DMS153 treated with DMSO at 0.1 percent for 48 hours (cell line): ENCODE measurements around the gene TNFRSF25.
"Not testable (repeated sequence)": the region's sequence is repeated elsewhere in the genome, so short reads cannot be mapped to it uniquely, and the experiment has no call there.

Experiments
- DNase-seq: peaks from one replicate; lab custom pipeline; 2025; ENCODE audit not compliant: unreplicated experiment; lab: John Stamatoyannopoulos, UW

Gene TNFRSF25

DNA sequence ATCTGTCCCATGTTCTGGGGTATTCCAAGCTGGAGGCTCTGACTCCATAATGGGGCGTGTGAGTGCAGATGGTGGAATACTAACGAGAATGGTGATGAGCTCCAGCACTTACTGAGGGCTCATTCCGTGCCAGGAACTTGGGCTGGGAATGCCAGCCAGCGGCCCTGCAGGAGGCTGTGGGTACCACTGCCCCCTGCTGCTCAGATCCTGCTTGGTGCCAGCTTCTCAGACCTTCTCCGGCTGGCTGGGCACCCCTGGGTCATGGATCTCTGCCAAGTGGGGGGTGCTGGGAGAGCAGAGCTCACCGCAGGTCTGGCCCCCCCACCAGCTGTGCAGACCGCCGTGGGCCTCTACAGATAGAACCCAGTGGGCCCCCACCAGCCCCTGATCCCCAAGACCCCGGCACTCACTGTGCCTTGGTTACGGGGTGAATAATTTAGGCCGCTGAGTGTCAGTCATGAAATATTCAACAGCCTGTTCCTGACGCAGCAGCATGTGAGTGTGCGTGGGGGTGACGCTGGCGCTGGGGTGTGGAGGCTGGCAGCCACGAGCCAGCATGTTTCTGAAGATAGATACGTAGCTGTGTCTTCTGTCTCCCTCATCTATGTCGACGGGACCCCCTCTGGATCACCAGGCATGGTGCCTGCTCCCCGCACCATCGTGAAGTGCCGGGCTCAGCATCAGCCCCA is 28.8 kb downstream of the TNFRSF25 start:
- DNase-seq: not testable (repeated sequence)

GRCh38 chr1:6436277-6436676 is 29.7 kb downstream of the TNFRSF25 start:
- DNase-seq: not testable (repeated sequence)

- no peak for DNase-seq
Observed at GRCh38 chr1:6435547-6435946, 30.4 kb downstream of the TNFRSF25 start.

GRCh38 chr1:6435129-6435528 is 30.8 kb downstream of the TNFRSF25 start:
- no peak for DNase-seq

DNA sequence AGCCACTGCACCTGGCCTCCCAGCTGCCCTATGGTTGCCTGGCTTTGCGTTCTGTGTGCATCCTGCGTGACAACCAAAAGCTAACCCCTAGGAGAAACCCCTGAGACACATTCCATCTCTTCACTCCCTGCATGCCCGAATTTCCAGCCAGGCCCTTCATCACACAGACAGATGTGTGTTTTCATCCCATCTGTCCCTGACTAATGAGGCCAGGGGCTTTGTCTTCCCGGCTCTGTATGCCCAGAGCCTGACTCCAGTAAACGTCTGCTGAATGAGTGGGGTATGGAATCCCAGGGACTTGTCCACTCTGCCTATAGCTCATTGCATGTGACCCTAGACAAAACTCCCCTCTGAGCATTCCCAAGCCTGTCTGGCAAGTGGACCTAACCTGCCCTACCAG is 31.8 kb downstream of the TNFRSF25 start:
- DNase-seq: no peak

GRCh38 chr1:6431645-6432579 is 34.1 kb downstream of the TNFRSF25 start:
- not testable (repeated sequence) for DNase-seq

GRCh38 chr1:6429660-6430411 is 36.1 kb downstream of the TNFRSF25 start:
- DNase-seq: not testable (repeated sequence)

- not testable (repeated sequence) for DNase-seq
Observed at GRCh38 chr1:6428453-6428852, 37.5 kb downstream of the TNFRSF25 start.

GRCh38 chr1:6427441-6428390 is 38.3 kb downstream of the TNFRSF25 start:
- no peak for DNase-seq

DNA sequence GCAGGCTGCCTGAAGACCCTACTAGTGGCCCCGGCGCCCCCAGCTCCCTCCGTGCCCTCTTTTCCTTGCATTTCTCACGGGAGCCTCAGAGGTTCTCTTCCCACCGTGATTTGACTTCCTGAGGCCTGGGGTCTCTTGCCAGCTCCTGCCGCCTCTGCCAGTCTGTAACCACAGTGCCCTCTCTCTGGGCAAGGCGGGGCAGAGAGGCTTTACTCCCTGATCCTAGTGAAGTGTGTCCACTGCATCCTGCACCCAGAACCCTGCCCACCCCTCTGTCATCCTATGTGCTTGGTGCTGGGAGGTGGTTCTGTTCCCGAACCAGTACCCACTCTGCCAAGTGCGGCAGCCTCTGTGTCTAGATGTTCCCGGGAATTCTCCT is 39.0 kb downstream of the TNFRSF25 start:
- no peak for DNase-seq

GRCh38 chr1:6426277-6426971 is 39.5 kb downstream of the TNFRSF25 start:
- no peak for DNase-seq

DNA sequence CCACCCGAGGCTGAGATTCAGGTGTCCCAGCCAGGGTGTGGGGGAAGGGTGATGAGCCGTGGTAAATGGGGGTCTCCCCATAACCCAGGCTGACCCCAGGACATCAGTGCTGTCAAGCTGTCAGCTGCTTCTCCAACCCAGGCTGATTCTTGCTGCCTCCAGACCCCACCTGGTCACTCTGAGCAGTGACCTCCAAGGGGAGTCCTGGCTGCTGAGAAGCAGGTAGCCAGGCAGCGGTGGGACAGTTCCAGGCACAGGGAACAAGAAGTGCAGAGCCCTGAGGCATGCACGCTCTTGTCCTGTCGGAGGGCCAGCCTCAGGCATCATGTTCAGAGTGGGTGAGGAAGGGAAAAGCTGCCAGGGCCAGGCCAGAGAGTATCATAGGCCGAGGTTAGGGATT is 40.3 kb downstream of the TNFRSF25 start:
- no peak for DNase-seq

DNA sequence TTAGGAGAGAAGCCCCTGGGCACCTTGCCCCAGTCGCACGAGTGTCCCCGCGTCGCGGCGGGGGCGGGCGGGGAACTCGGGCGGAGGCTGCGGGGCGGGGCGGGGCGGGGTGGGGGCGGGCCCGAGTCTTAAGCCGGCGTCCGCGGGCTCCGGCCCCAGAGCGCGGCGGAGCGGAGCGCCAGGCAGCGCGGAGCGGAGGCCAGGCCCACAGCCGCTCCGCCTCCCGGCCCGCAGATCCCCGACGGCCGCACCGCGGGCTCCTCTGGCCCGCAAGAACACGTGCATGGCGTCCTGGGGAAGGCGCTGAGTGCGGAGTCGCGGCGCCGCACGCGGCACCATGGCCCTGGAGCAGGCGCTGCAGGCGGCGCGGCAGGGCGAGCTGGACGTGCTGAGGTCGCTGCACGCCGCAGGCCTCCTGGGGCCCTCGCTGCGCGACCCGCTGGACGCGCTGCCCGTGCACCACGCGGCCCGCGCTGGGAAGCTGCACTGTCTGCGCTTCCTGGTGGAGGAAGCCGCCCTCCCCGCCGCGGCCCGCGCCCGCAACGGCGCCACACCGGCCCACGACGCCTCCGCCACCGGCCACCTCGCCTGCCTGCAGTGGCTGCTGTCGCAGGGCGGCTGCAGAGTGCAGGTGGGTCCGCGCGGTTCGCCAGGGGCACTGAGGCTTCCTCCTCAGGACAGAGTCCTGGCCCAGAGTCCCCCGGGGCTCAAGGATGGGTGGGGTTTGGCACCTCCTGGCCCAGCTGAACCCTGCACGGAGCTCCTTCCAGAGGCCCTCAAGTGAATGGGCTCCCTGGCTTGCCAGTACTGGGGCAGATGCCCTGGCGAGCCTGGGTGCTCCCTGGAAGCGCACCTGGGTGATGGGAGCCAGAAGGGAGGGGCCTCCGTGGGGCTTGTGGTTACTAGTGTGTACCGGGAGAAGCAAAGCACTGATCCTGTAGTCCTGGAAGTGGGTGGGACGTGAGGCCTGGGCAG is 41.1 kb downstream of the TNFRSF25 start, which contains the start of gene ESPN:
Gene ESPN, plus strand, starts transcription at position 158 of the 975 bp plus-strand sequence. Its CDS starts 180 bp downstream, at position 338.
- no peak for DNase-seq

DNA sequence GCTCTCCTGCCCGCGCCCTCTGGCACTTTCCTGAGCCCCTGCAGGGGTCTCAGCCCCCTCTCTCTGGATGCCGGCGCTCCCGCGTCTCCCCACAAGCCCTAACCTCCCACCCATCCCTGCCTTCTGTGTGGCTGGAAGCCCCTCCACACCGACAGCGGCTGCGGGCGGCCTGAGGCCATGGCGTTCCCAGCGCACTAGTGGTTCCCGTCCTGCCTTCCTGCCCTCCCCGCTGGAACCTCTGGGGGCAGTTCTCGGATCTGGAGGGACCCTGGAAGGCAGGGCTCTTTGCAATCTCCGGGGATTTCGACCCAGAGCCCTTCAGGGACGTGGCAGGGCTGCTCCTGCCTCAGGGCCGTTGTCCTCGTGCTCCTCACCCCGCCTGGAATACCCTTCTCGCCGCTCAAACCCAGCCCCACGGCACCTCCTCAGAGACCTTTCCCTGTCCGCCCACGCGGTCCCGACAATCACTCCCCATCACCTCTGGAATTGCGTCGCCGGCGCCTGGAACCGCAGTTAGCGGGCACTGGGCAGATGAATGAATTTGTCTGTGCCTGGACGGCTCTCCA is 41.9 kb downstream of the TNFRSF25 start:
- DNase-seq: no peak

GRCh38 chr1:6423321-6423999 is 42.5 kb downstream of the TNFRSF25 start:
- DNase-seq: peak; percentile 68

DNA sequence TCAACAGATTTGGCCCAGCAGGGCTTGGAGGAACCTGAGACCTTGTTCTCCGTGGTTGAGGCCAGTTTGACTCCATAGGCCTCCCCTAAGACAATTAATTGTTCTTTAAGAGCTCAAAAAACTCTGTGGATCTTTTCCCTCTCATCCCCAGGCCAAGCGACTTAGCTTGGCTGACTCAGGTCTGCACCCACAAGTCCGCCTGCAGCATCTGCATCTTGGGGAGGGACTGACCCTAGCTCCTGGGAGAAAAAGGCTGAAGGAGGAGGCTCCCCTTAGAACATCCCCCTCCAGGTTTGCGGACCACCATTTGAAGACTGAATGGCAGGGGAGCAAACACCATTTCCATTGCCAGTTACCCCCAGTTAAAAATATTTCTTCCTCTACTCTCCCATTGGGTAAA is 44.7 kb downstream of the TNFRSF25 start:
- DNase-seq: no peak

DNA sequence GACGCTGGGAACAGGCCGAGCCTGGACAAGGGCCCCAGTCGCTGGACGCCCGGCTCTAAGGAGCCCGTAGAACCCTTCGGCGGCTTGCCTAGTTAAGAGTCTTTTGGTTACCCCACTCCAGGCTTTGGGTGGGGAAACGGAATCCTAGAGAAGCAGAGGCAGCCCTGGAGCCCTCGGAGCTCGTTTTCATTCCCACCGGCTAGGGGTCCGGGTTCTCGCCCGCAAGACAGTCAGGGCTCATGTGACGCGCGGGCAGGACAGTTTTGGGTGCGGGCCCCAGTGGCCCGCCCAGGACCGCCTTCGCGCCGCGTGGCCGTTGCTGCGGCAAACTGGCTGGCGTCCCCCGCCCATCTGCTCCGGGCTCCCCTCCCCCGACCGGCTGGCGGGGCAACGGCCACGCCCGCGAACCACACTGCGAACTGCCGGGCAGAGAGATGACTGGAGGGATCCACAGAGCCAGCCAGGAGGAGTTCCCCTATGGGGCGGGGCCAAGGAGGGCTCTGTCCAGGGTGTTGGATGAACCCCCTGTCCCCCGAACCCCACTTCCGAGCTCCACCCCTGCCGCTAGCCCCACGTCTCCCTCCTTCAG is 45.4 kb downstream of the TNFRSF25 start:
- DNase-seq: no peak
